Measurements from ENCODE around the gene TTYH3.
A peak's percentile ranks its signal among the peaks of the same experiment; 100 is the strongest.
"Not testable (repeated sequence)": the region's sequence is repeated elsewhere in the genome, so short reads cannot be mapped to it uniquely, and the experiment has no call there.

TTYH3 gene

DNA sequence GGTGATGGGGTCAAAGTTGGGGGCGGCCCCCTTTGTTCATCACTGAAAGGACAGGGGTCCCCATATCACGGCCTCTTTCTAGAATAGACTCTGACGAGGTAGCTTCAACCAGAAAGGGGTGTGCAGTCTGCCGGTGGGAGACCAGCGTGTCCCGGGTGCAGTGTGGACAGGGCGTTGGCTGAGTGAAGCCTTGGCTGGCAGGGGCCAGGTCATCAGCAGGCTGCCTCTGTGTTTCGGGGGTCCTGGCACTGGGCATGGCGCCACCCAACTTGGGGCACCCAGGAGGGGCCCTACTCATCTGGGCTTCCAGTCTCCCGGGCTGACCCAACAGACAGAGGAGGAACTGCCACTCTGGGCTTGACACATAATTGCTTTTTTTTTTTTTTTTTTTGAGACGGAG, 52.7 kb downstream of the TTYH3 start:
- peaks cover 36% of the 10 kb centered on the region for H3K27me3 ChIP-seq (ENCODE audit: control insufficient read depth, insufficient read depth, low read length)
- no peak overlapping the region for H3K9ac ChIP-seq (ENCODE audit: low read length)
- H3K4me3 ChIP-seq (ENCODE audit: low read length): no peak overlapping the region
- no peak overlapping the region for H3K27ac ChIP-seq (ENCODE audit: low read length)
- H3K36me3 ChIP-seq (ENCODE audit: control insufficient read depth, low read depth, low read length): no peaks in the 10 kb centered on the region
- H3K9me3 ChIP-seq (ENCODE audit: control insufficient read depth, low read depth, low read length): no peaks in the 10 kb centered on the region
- peaks cover 3% of the 10 kb centered on the region for H3K4me1 ChIP-seq (ENCODE audit: control insufficient read depth, low read depth, low read length)

DNA sequence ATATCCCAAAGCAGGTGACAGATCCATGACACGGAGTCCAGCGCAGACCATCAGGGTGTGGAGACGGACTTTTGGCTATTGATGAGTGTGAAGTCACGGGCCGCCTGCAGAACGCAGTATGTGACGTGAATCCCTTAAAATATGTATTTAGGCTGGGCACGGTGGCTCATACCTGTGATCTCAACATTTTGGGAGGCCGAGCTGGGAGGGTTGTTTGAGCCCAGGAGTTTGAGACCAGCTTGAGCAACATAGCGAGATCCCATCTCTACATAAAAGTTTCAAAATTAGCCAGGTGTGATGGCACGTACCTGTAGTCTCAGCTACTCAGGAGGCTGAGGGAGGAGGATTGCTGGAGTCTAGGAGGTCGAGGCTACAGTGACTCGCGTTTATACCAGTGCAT, 54.3 kb downstream of the TTYH3 start:
- H3K9me3 ChIP-seq (ENCODE audit: control insufficient read depth, low read depth, low read length): no peaks in the 10 kb centered on the region
- H3K4me1 ChIP-seq (ENCODE audit: control insufficient read depth, low read depth, low read length): peaks cover 3% of the 10 kb centered on the region
- no peak overlapping the region for H3K4me3 ChIP-seq (ENCODE audit: low read length)
- no peaks in the 10 kb centered on the region for H3K36me3 ChIP-seq (ENCODE audit: control insufficient read depth, low read depth, low read length)
- peaks cover 45% of the 10 kb centered on the region for H3K27me3 ChIP-seq (ENCODE audit: control insufficient read depth, insufficient read depth, low read length)
- H3K27ac ChIP-seq (ENCODE audit: low read length): no peak overlapping the region
- no peak overlapping the region for H3K9ac ChIP-seq (ENCODE audit: low read length)

DNA sequence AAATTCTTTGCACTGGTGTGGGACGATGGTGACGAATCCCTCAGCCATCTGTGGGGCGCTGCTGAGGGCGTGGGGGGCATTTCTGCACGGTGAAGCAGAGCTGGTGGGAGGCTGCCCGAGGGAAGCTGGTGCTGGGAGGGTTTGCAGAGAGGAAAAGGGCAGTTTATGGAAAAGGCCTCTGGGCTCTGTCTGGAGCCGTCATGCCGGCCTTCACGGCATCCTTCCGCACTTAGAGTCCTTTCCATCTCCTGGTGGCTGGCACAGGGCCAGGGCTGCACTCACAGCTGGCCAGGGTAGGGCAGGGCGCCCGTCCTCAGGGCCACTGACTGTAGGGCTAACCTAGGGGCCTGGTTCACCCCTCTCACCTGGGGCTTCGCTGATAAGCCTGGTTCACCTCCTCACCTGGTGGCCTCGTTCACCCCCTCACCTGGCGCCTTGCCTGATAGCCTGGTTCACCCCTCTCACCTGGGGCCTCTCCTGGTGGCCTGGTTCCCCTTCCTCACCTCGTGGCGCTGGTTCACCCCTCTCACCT, 55.6 kb downstream of the TTYH3 start:
- Histone ChIP-seq H3K4me3 (ENCODE audit: low read length) (peak overlapping the region; percentile 42), H3K27me3 (ENCODE audit: control insufficient read depth, insufficient read depth, low read length) (peaks cover 45% of the 10 kb centered on the region), H3K4me1 (ENCODE audit: control insufficient read depth, low read depth, low read length) (peaks cover 3% of the 10 kb centered on the region), H3K27ac (ENCODE audit: low read length) (no peak overlapping the region), H3K9ac (ENCODE audit: low read length) (no peak overlapping the region), H3K9me3 (ENCODE audit: control insufficient read depth, low read depth, low read length) (no peaks in the 10 kb centered on the region), H3K36me3 (ENCODE audit: control insufficient read depth, low read depth, low read length) (no peaks in the 10 kb centered on the region)

GRCh38 chr7:2687881-2688318, 56.1 kb downstream of the TTYH3 start, which contains the start of gene AMZ1:
AMZ1 (plus strand) TSS chr7:2688202; CDS start chr7:2700452, 12,250 bp downstream.
- Histone ChIP-seq H3K4me3 (ENCODE audit: low read length) (peak within 1 kb of the TSS; percentile 60), H3K27ac (ENCODE audit: low read length) (no peak within 1 kb of the TSS), H3K27me3 (ENCODE audit: control insufficient read depth, insufficient read depth, low read length) (peaks cover 45% of the 10 kb centered on the region), H3K9me3 (ENCODE audit: control insufficient read depth, low read depth, low read length) (no peaks in the 10 kb centered on the region), H3K9ac (ENCODE audit: low read length) (no peak within 1 kb of the TSS), H3K4me1 (ENCODE audit: control insufficient read depth, low read depth, low read length) (peaks cover 3% of the 10 kb centered on the region), H3K36me3 (ENCODE audit: control insufficient read depth, low read depth, low read length) (no peaks in the 10 kb centered on the region)

DNA sequence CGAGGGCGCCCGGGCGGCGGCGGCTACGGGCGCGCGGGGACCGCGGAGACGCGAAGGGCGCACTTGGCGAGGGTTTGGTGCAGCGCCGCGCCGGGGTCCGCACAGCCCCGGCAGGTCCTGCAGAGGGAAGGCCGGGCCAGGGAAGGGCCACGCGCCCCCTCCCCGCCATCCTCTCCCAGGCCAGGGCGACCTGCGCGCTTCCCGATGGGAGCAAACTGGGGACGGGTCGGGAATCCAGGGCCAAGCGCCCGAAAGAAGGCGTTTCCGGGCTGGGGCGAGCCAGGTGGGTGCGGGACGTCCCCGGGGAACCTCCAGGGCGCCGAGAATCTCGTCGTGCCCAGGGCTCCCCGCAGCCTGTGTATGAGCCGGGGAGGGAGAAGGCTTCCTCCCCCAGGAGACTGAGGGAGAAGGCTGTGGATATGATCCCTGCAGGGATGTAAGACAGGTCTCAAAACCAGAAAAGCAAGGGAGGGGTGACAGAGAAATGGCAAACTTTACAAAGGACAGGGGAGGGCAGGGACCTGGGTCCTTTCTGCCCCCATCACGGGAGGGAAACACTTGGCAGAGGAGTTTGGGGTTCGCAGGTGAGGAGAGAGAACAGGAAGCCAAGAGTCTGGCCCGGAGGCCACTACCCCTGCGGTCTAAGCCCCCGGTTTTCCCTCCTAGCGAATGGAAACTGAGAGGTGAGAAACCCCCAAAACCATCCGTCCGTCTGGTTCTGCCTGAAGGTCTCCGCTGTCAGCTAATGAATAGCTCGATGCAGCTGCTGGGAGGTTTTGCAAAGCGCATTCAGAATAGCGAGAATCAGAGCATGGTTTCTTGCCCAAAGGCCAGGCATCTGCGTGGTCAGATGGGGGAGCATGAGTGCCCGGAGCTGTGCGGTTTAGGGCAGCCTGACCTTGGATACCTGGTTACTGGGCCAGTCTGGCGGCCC, 56.9 kb downstream of the TTYH3 start:
- Histone ChIP-seq H3K27me3 (ENCODE audit: control insufficient read depth, insufficient read depth, low read length) (peaks cover 45% of the 10 kb centered on the region), H3K36me3 (ENCODE audit: control insufficient read depth, low read depth, low read length) (no peaks in the 10 kb centered on the region), H3K9me3 (ENCODE audit: control insufficient read depth, low read depth, low read length) (no peaks in the 10 kb centered on the region), H3K4me1 (ENCODE audit: control insufficient read depth, low read depth, low read length) (peaks cover 3% of the 10 kb centered on the region), H3K27ac (ENCODE audit: low read length) (no peak overlapping the region), H3K4me3 (ENCODE audit: low read length) (peak overlapping the region; percentile 60), H3K9ac (ENCODE audit: low read length) (no peak overlapping the region)

- Histone ChIP-seq H3K36me3 (ENCODE audit: control insufficient read depth, low read depth, low read length) (no peaks in the 10 kb centered on the region), H3K27ac (ENCODE audit: low read length) (no peak overlapping the region), H3K9ac (ENCODE audit: low read length) (no peak overlapping the region), H3K9me3 (ENCODE audit: control insufficient read depth, low read depth, low read length) (no peaks in the 10 kb centered on the region), H3K27me3 (ENCODE audit: control insufficient read depth, insufficient read depth, low read length) (peaks cover 45% of the 10 kb centered on the region), H3K4me3 (ENCODE audit: low read length) (no peak overlapping the region), H3K4me1 (ENCODE audit: control insufficient read depth, low read depth, low read length) (peaks cover 3% of the 10 kb centered on the region)
These were observed 57.6 kb downstream of the TTYH3 start for GRCh38 chr7:2689343-2689847.

GRCh38 chr7:2689951-2690705, 58.3 kb downstream of the TTYH3 start:
- H3K36me3 ChIP-seq (ENCODE audit: control insufficient read depth, low read depth, low read length): no peaks in the 10 kb centered on the region
- H3K27me3 ChIP-seq (ENCODE audit: control insufficient read depth, insufficient read depth, low read length): peaks cover 45% of the 10 kb centered on the region
- H3K9me3 ChIP-seq (ENCODE audit: control insufficient read depth, low read depth, low read length): no peaks in the 10 kb centered on the region
- H3K9ac ChIP-seq (ENCODE audit: low read length): no peak overlapping the region
- peaks cover 3% of the 10 kb centered on the region for H3K4me1 ChIP-seq (ENCODE audit: control insufficient read depth, low read depth, low read length)
- no peak overlapping the region for H3K27ac ChIP-seq (ENCODE audit: low read length)
- H3K4me3 ChIP-seq (ENCODE audit: low read length): no peak overlapping the region

DNA sequence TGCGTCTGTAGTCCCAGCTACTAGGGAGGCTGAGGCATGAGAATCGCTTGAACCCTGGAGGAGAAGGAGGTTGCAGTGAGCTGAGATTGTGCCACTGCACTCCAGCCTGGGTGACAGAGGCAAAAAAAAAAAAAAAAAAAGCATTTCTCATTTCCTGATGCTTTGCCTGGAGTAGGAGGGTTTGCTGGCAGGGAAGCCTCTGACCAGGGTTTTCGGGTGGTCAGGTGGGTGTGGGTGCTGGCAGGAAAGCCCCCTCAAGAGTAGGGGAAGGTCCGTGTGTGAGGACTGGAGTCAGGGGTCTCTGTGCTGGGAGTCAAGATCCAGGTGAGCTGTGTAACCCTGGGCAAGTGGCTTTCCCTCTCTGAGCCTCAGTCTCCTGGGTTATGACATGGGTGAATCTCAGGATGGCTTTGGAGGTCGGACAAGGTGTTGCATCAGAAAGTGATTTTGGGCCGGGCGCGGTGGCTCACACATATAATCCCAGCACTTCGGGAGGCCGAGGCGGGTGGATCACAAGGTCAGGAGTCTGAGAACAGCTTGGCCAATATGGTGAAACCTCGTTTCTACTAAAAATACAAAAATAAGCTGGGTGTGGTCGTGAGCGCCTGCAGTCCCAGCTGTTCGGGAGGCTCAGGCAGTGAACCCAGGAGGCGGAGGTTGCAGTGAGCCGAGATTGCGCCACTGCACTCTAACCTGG, 59.4 kb downstream of the TTYH3 start:
- no peaks in the 10 kb centered on the region for H3K9me3 ChIP-seq (ENCODE audit: control insufficient read depth, low read depth, low read length)
- H3K9ac ChIP-seq (ENCODE audit: low read length): no peak overlapping the region
- H3K4me3 ChIP-seq (ENCODE audit: low read length): no peak overlapping the region
- peaks cover 43% of the 10 kb centered on the region for H3K27me3 ChIP-seq (ENCODE audit: control insufficient read depth, insufficient read depth, low read length)
- H3K4me1 ChIP-seq (ENCODE audit: control insufficient read depth, low read depth, low read length): peaks cover 3% of the 10 kb centered on the region
- no peak overlapping the region for H3K27ac ChIP-seq (ENCODE audit: low read length)
- H3K36me3 ChIP-seq (ENCODE audit: control insufficient read depth, low read depth, low read length): no peaks in the 10 kb centered on the region

DNA sequence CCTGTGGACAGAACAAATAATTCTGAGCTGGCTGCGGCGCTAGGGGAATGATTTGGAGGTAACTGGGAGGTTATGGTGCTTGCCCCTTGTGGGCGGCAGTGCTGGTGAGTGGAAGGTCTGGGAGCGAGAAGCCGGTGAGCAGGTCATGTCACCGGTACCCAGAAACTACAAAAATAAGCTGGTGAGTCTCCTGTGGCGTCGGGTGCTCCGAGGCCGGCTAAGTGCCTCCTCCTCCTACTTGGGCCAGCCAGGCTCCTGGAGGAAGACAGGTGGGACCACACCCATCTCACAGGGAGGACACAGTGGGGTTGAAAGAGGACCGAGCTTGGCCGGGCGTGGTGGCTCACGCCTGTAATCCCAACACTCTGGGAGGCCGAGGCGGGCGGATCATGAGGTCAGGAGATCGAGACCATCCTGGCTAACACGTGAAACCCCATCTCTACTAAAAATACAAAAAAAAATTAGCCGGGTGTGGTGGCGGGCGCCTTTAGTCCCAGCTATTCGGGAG, 60.2 kb downstream of the TTYH3 start:
- H3K4me1 ChIP-seq (ENCODE audit: control insufficient read depth, low read depth, low read length); H3K36me3 ChIP-seq (ENCODE audit: control insufficient read depth, low read depth, low read length); H3K27ac ChIP-seq (ENCODE audit: low read length); H3K4me3 ChIP-seq (ENCODE audit: low read length); H3K9me3 ChIP-seq (ENCODE audit: control insufficient read depth, low read depth, low read length); H3K9ac ChIP-seq (ENCODE audit: low read length): not testable (repeated sequence)
- peaks cover 35% of the 10 kb centered on the region for H3K27me3 ChIP-seq (ENCODE audit: control insufficient read depth, insufficient read depth, low read length)

DNA sequence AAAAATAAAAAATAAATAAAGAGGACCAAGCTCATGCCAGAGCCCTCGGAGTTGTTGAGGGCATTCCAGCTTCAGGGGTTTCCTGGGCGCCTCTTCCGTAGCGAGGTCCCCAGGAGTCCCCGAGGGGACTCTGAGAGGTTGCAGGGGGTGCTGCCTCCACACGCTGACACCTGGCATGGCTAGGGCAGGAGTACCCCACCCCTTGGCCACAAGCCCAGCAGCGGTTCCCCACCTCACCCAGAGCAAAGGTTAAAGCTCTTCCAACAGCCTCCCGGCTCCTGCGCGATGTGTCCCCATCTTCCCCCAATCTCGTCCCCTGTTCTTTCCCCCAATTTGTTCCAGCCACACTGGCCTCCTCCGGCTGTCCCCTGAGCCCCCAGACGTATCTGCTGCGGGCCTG, 60.8 kb downstream of the TTYH3 start:
- peaks cover 29% of the 10 kb centered on the region for H3K27me3 ChIP-seq (ENCODE audit: control insufficient read depth, insufficient read depth, low read length)
- H3K9me3 ChIP-seq (ENCODE audit: control insufficient read depth, low read depth, low read length): no peaks in the 10 kb centered on the region

More for the DNA sequence above, 60.8 kb downstream of the TTYH3 start:
- Histone ChIP-seq H3K9ac (ENCODE audit: low read length) (no peak overlapping the region), H3K36me3 (ENCODE audit: control insufficient read depth, low read depth, low read length) (no peaks in the 10 kb centered on the region), H3K4me1 (ENCODE audit: control insufficient read depth, low read depth, low read length) (peaks cover 3% of the 10 kb centered on the region), H3K4me3 (ENCODE audit: low read length) (no peak overlapping the region), H3K27ac (ENCODE audit: low read length) (no peak overlapping the region)
